ENCODE data around the gene NFAT5. TPM values are rescaled to one million over a fixed set of nuclear protein-coding genes. Genes with fewer than 3 reads are reported as not detected.

Gene NFAT5
- total and polyA plus RNA-seq, 9 of the 15 experiments (the other 6 are each of a cell fraction or from before 2014, with no cell fraction given) = 0.78 to 20.5 (median 12.4) TPM

DNA sequence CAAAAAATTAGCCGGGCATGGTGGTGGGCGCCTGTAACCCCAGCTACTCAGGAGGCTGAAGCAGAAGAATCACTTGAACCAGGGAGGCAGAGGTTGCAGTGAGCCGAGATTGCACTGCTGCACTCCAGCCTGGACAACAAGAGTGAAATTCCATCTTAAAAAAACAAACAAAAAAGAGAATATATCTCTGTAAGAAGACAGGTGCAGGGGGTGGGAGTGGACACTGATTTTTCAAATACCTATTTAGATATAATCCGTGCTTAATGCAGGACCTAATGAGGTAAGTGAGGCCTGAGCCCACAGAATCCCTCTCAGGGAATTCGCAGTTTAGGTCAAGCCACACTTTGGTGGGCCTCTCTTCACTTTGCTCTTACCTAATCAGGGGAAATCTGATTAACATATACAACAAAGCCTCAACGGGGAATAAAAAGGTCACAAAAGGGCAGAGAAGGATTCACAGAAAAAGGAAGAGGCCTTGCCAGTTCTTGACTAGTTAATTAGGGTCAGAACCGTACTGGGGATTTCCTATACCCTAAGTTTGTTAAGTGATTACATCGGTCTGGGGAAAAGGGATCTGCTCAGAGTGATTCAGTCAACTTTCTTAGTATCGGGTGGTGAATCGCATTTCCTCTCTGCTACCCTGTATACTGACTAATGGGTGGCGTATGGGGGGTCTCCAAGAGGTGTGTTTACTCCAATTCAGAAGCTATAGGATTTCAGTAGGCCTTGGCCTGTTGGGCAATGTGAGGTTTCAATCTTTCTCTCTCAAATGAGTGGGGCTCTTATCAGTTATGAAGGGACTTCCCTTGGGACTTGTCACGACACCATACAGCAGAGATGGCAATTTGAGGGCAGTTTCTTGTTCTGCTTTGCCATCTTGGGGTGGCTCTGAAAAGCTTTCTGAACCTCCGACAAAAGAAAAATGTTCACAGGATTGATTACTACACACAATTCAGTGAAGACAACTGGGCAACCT, 1.9 kb upstream of the NFAT5 start (continued):
- no peak for TF ChIP-seq TRIM25 (IDR thresholded peaks at IDR 0.05; ENCODE audit: borderline replicate concordance)
- TF ChIP-seq ZNF146 (CRISPR knock-in tag; IDR thresholded peaks at IDR 0.05; ENCODE audit: unreplicated experiment) = no peak
- no peak for TF ChIP-seq PURB (CRISPR knock-in tag; IDR thresholded peaks at IDR 0.05; ENCODE audit: low read depth)
- TF ChIP-seq, protein P1, sequence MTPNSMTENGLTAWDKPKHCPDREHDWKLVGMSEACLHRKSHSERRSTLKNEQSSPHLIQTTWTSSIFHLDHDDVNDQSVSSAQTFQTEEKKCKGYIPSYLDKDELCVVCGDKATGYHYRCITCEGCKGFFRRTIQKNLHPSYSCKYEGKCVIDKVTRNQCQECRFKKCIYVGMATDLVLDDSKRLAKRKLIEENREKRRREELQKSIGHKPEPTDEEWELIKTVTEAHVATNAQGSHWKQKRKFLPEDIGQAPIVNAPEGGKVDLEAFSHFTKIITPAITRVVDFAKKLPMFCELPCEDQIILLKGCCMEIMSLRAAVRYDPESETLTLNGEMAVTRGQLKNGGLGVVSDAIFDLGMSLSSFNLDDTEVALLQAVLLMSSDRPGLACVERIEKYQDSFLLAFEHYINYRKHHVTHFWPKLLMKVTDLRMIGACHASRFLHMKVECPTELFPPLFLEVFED (CRISPR knock-in tag; conservative IDR thresholded peaks at IDR 0.05) = peak; percentile 69; the same call in 1 of the 2 replicates
- no peak for TF ChIP-seq RBM39 (optimal IDR thresholded peaks at IDR 0.05; ENCODE audit: low read depth, low read length)
- no peak for TF ChIP-seq MCM2 (IDR thresholded peaks at IDR 0.05; ENCODE audit: low read depth)
- no peak for TF ChIP-seq ZNF445 (CRISPR knock-in tag; IDR thresholded peaks at IDR 0.05; ENCODE audit: low read depth)
- no peak for TF ChIP-seq NFXL1 (CRISPR knock-in tag; IDR thresholded peaks at IDR 0.05)
- TF ChIP-seq, protein P2, sequence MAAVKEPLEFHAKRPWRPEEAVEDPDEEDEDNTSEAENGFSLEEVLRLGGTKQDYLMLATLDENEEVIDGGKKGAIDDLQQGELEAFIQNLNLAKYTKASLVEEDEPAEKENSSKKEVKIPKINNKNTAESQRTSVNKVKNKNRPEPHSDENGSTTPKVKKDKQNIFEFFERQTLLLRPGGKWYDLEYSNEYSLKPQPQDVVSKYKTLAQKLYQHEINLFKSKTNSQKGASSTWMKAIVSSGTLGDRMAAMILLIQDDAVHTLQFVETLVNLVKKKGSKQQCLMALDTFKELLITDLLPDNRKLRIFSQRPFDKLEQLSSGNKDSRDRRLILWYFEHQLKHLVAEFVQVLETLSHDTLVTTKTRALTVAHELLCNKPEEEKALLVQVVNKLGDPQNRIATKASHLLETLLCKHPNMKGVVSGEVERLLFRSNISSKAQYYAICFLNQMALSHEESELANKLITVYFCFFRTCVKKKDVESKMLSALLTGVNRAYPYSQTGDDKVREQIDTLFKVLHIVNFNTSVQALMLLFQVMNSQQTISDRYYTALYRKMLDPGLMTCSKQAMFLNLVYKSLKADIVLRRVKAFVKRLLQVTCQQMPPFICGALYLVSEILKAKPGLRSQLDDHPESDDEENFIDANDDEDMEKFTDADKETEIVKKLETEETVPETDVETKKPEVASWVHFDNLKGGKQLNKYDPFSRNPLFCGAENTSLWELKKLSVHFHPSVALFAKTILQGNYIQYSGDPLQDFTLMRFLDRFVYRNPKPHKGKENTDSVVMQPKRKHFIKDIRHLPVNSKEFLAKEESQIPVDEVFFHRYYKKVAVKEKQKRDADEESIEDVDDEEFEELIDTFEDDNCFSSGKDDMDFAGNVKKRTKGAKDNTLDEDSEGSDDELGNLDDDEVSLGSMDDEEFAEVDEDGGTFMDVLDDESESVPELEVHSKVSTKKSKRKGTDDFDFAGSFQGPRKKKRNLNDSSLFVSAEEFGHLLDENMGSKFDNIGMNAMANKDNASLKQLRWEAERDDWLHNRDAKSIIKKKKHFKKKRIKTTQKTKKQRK (IDR thresholded peaks at IDR 0.05; ENCODE audit: borderline replicate concordance, low read depth, low read length) = no peak
- TF ChIP-seq NUFIP1 (IDR thresholded peaks at IDR 0.05; ENCODE audit: partially characterized antibody) = no peak
- TF ChIP-seq, protein P3, sequence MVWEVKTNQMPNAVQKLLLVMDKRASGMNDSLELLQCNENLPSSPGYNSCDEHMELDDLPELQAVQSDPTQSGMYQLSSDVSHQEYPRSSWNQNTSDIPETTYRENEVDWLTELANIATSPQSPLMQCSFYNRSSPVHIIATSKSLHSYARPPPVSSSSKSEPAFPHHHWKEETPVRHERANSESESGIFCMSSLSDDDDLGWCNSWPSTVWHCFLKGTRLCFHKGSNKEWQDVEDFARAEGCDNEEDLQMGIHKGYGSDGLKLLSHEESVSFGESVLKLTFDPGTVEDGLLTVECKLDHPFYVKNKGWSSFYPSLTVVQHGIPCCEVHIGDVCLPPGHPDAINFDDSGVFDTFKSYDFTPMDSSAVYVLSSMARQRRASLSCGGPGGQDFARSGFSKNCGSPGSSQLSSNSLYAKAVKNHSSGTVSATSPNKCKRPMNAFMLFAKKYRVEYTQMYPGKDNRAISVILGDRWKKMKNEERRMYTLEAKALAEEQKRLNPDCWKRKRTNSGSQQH (CRISPR knock-in tag; IDR thresholded peaks at IDR 0.05) = 0 out of 2 replicates have a peak, but pooled peaks have one; percentile 37
- TF ChIP-seq ZNF707 (CRISPR knock-in tag; conservative IDR thresholded peaks at IDR 0.05) = no peak
- no peak for TF ChIP-seq NFIX (CRISPR knock-in tag; IDR thresholded peaks at IDR 0.05; ENCODE audit: low read depth)
- no peak for TF ChIP-seq ZNF217 (CRISPR knock-in tag; IDR thresholded peaks at IDR 0.05)
- TF ChIP-seq ZNF766 (CRISPR knock-in tag; conservative IDR thresholded peaks at IDR 0.05) = no peak
- TF ChIP-seq TEAD1 (CRISPR knock-in tag; IDR thresholded peaks at IDR 0.05) = peak in 1 of 2 experiments; percentile 50; a peak in 1 of 4 replicates
- TF ChIP-seq ZC3H11A (IDR thresholded peaks at IDR 0.05; ENCODE audit: low read depth, low read length) = no peak
- no peak for TF ChIP-seq ZFP1 (CRISPR knock-in tag; IDR thresholded peaks at IDR 0.05)
- TF ChIP-seq SAP30 (IDR thresholded peaks at IDR 0.05; ENCODE audit: borderline replicate concordance, insufficient read depth, low read depth, low read length, poor library complexity, severe bottlenecking) = no peak

All from K562 (cell line).